ENCODE results near the gene SRSF6. TPM values are rescaled to one million over a fixed set of nuclear protein-coding genes. Genes with fewer than 3 reads are reported as not detected.
"Not testable (repeated sequence)": the region's sequence is repeated elsewhere in the genome, so short reads cannot be mapped to it uniquely, and the experiment has no call there.

The SRSF6 gene
- polyA plus RNA-seq, 1 donor from 2014 or later, result 225 TPM

DNA sequence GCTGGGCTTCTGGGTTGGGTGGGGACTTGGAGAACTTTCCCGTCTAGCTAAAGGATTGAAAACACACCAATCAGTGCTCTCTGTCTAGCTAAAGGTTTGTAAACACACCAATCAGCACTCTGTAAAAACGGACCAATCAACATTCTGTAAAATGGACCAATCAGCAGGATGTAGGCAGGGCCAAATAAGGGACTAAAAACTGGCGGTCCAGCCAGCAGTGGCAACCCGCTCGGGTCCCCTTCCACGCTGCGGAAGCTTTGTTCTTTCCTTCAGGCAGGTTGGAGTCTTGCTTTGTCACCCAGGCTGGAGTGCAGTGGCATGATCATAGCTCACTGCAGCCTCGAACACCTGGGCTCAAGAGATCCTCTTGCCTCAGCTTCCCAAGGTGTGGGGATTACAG, 1.4 kb upstream of the SRSF6 start:
- H3K9ac ChIP-seq (ENCODE audit: low read length), result peak overlapping the region; percentile 100

DNA sequence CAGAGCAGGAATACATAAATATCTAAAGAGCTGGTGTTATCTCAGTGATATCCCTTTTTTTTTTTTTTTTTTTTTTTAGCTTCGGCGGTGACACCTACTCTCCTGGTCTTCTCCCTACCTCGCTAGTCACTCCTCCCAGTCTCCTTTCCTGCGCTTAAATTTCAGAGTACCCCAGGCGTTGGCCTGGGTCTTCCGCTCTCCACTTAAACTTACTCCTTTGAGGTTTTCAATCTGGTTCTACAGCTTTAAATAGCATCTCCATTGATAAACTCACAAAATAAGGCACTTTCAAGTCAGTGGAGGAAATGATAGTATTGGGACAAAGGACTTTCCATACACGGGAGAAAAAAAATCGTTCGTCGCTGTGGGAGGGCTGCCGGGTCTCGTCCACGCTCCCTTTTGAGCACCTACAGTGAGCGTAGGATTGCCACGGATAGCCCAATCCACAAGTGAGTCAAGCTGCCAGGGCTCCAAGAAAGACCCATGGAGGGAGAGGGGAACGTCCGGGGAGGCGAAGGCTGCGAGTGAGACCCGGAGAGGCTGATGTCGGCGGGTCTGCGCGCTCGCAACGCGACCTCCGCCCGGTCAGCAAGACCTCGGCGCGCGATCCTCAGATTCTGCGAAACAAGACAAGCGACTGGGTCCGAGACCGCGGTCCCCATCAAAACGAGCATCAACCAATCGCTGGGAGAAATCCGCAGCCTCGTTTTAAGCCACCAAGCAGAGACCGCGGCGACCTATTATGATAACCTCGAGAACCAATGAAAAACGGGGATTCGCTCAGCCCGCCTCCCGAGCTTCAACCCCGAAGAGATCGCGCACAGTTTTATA, 672 bp upstream of the SRSF6 start:
- H4K20me1 ChIP-seq (ENCODE audit: insufficient read depth), result peaks cover 14% of the 10 kb centered on the region
- H2AFZ ChIP-seq (ENCODE audit: low read depth, low read length), result peak overlapping the region; percentile 88
- peak overlapping the region; percentile 95 for H3K4me2 ChIP-seq (ENCODE audit: low read length)
- peak overlapping the region; percentile 81 for H3K4me3 ChIP-seq (ENCODE audit: low read length)
- no peaks in the 10 kb centered on the region for H3F3A ChIP-seq (ENCODE audit: insufficient read depth, low read length, poor library complexity, severe bottlenecking)
- peaks cover 14% of the 10 kb centered on the region for H3K36me3 ChIP-seq (ENCODE audit: insufficient read depth, low read length)
- peak overlapping the region; percentile 100 for H3K27ac ChIP-seq (ENCODE audit: low read length)
- H3K9ac ChIP-seq (ENCODE audit: low read length), result peak overlapping the region; percentile 100
- H3K79me2 ChIP-seq (replicated peaks; ENCODE audit: insufficient read depth, low read length), result peaks cover 33% of the 10 kb centered on the region
- TF ChIP-seq RAD21 (conservative IDR thresholded peaks at IDR 0.05) (no peak), TAF1 (IDR thresholded peaks at IDR 0.05; ENCODE audit: low read depth) (peak; percentile 85), MXI1 (conservative IDR thresholded peaks at IDR 0.05; ENCODE audit: poor library complexity, severe bottlenecking) (peak; percentile 57), EP300 (conservative IDR thresholded peaks at IDR 0.05; ENCODE audit: poor library complexity, severe bottlenecking) (no peak), SMC3 (conservative IDR thresholded peaks at IDR 0.05; ENCODE audit: poor library complexity) (peak; percentile 34), EZH2 (IDR thresholded peaks at IDR 0.05; ENCODE audit: borderline replicate concordance, insufficient read depth, low read length, poor library complexity, severe bottlenecking) (no peak), POLR2AphosphoS5 (IDR thresholded peaks at IDR 0.05) (no peak)
- TF ChIP-seq, protein P1, sequence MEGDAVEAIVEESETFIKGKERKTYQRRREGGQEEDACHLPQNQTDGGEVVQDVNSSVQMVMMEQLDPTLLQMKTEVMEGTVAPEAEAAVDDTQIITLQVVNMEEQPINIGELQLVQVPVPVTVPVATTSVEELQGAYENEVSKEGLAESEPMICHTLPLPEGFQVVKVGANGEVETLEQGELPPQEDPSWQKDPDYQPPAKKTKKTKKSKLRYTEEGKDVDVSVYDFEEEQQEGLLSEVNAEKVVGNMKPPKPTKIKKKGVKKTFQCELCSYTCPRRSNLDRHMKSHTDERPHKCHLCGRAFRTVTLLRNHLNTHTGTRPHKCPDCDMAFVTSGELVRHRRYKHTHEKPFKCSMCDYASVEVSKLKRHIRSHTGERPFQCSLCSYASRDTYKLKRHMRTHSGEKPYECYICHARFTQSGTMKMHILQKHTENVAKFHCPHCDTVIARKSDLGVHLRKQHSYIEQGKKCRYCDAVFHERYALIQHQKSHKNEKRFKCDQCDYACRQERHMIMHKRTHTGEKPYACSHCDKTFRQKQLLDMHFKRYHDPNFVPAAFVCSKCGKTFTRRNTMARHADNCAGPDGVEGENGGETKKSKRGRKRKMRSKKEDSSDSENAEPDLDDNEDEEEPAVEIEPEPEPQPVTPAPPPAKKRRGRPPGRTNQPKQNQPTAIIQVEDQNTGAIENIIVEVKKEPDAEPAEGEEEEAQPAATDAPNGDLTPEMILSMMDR (IDR thresholded peaks at IDR 0.05; ENCODE audit: poor library complexity, severe bottlenecking), result no peak
- TF ChIP-seq, protein P2, sequence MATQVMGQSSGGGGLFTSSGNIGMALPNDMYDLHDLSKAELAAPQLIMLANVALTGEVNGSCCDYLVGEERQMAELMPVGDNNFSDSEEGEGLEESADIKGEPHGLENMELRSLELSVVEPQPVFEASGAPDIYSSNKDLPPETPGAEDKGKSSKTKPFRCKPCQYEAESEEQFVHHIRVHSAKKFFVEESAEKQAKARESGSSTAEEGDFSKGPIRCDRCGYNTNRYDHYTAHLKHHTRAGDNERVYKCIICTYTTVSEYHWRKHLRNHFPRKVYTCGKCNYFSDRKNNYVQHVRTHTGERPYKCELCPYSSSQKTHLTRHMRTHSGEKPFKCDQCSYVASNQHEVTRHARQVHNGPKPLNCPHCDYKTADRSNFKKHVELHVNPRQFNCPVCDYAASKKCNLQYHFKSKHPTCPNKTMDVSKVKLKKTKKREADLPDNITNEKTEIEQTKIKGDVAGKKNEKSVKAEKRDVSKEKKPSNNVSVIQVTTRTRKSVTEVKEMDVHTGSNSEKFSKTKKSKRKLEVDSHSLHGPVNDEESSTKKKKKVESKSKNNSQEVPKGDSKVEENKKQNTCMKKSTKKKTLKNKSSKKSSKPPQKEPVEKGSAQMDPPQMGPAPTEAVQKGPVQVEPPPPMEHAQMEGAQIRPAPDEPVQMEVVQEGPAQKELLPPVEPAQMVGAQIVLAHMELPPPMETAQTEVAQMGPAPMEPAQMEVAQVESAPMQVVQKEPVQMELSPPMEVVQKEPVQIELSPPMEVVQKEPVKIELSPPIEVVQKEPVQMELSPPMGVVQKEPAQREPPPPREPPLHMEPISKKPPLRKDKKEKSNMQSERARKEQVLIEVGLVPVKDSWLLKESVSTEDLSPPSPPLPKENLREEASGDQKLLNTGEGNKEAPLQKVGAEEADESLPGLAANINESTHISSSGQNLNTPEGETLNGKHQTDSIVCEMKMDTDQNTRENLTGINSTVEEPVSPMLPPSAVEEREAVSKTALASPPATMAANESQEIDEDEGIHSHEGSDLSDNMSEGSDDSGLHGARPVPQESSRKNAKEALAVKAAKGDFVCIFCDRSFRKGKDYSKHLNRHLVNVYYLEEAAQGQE (IDR thresholded peaks at IDR 0.05; ENCODE audit: borderline replicate concordance), result peak; percentile 89
- H3K9me3 ChIP-seq (ENCODE audit: low read length), result no peaks in the 10 kb centered on the region
- no peaks in the 10 kb centered on the region for H3K9me2 ChIP-seq (ENCODE audit: insufficient read depth, low read length)
- no peaks in the 10 kb centered on the region for H3K27me3 ChIP-seq (ENCODE audit: insufficient read depth, low read depth, low read length)

More for the DNA sequence above, 1.4 kb upstream of the SRSF6 start:
- H3K9me2 ChIP-seq (ENCODE audit: insufficient read depth, low read length); H4K20me1 ChIP-seq (ENCODE audit: insufficient read depth); H3K4me2 ChIP-seq (ENCODE audit: low read length); H3K9me3 ChIP-seq (ENCODE audit: low read length); H3F3A ChIP-seq (ENCODE audit: insufficient read depth, low read length, poor library complexity, severe bottlenecking); H2AFZ ChIP-seq (ENCODE audit: low read depth, low read length); H3K36me3 ChIP-seq (ENCODE audit: insufficient read depth, low read length); H3K27me3 ChIP-seq (ENCODE audit: insufficient read depth, low read depth, low read length): not testable (repeated sequence)
- Histone ChIP-seq H3K4me3 (ENCODE audit: low read length) (peak overlapping the region; percentile 81), H3K79me2 (replicated peaks; ENCODE audit: insufficient read depth, low read length) (peaks cover 25% of the 10 kb centered on the region), H3K27ac (ENCODE audit: low read length) (peak overlapping the region; percentile 100)
